MM.1S (cell line): ENCODE results near the gene CSNK1E.

ENCODE experiments used
- DNase-seq: peaks from one replicate; pipeline ENCODE4 v3.0.0-alpha.2; 2015
- H2AFZ ChIP-seq: fragments of 300-600 bp; sonication (generic); 2 replicates; pipeline ENCODE4 v1.6.0; 2016; ENCODE audit warnings: antibody characterized with exemption, low read length
- H3F3A ChIP-seq: fragments of 300-600 bp; sonication (generic); 2 replicates; pipeline ENCODE4 v1.6.1; 2016; ENCODE audit warnings: mild to moderate bottlenecking, antibody characterized with exemption, low read length, moderate library complexity, mixed read lengths; ENCODE audit not compliant: insufficient read depth
- H3K27ac ChIP-seq: fragments of 300-600 bp; sonication (generic); 2 replicates; pipeline ENCODE4 v1.5.1; 2016; ENCODE audit warnings: mild to moderate bottlenecking, low read length
- H3K27me3 ChIP-seq: fragments of 300-600 bp; sonication (generic); replicated peaks from 2 replicates; pipeline ENCODE4 v1.6.0; 2016; ENCODE audit warnings: low read length; ENCODE audit not compliant: insufficient read depth
- H3K36me3 ChIP-seq: fragments of 300-600 bp; sonication (generic); replicated peaks from 2 replicates; pipeline ENCODE4 v1.6.1; 2016; ENCODE audit warnings: mild to moderate bottlenecking, low read length, mixed read lengths; ENCODE audit not compliant: insufficient read depth
- H3K4me1 ChIP-seq: fragments of 300-600 bp; sonication (generic); 2 replicates; pipeline ENCODE4 v1.6.1; 2016; ENCODE audit warnings: low read length, mixed read lengths
- H3K4me2 ChIP-seq: fragments of 300-600 bp; sonication (generic); 2 replicates; pipeline ENCODE4 v1.6.0; 2016; ENCODE audit warnings: low read depth, low read length
- H3K4me3 ChIP-seq: fragments of 300-600 bp; sonication (generic); 2 replicates; pipeline ENCODE4 v1.5.1; 2016; ENCODE audit warnings: low read length, mixed read lengths
- H3K79me2 ChIP-seq: fragments of 300-600 bp; sonication (generic); 2 replicates; pipeline ENCODE4 v1.6.1; 2016; ENCODE audit warnings: mixed run types, low read length, mixed read lengths
- H3K9ac ChIP-seq: fragments of 300-600 bp; sonication (generic); 2 replicates; pipeline ENCODE4 v1.6.1; 2016; ENCODE audit warnings: low read length, mixed read lengths
- H3K9me2 ChIP-seq: fragments of 300-600 bp; sonication (generic); replicated peaks from 2 replicates; pipeline ENCODE4 v1.6.1; 2016; ENCODE audit warnings: mild to moderate bottlenecking, low read length, mixed read lengths; ENCODE audit not compliant: insufficient read depth
- H3K9me3 ChIP-seq: fragments of 300-600 bp; sonication (generic); replicated peaks from 2 replicates; pipeline ENCODE4 v1.6.1; 2016; ENCODE audit warnings: mild to moderate bottlenecking, low read length, mixed read lengths; ENCODE audit not compliant: insufficient read depth
- H4K20me1 ChIP-seq: fragments of 300-600 bp; sonication (generic); 2 replicates; pipeline ENCODE4 v1.6.1; 2016; ENCODE audit warnings: mild to moderate bottlenecking, low read length, moderate library complexity, mixed read lengths; ENCODE audit not compliant: insufficient read depth
- CTCF ChIP-seq: fragments of 300-600 bp; sonication (generic); IDR thresholded peaks from 2 replicates; pipeline ENCODE4 v1.5.1; 2016; ENCODE audit warnings: antibody characterized with exemption, low read length, mixed read lengths
- EZH2 ChIP-seq: fragments of 300-600 bp; sonication (generic); optimal IDR thresholded peaks from 2 replicates; pipeline ENCODE3; 2017; ENCODE audit warnings: low read depth, mild to moderate bottlenecking, antibody characterized with exemption, low read length, mixed read lengths
- EZH2phosphoT487 ChIP-seq: fragments of 300-600 bp; sonication (generic); IDR thresholded peaks from 2 replicates; pipeline ENCODE4 v1.6.1; 2018; ENCODE audit warnings: antibody characterized with exemption, low read length

CSNK1E gene

GRCh38 chr22:38273135-38273826 lies 44.0 kb downstream of the CSNK1E start:
- Histone ChIP-seq H2AFZ (peak overlapping the region; percentile 78), H3K79me2 (peaks cover 48% of the 10 kb centered on the region), H3K9me2 (no peaks in the 10 kb centered on the region), H4K20me1 (peaks cover 5% of the 10 kb centered on the region; the same call in 1 of the 2 replicates), H3K9ac (peak overlapping the region; percentile 71), H3K9me3 (no peaks in the 10 kb centered on the region), H3K36me3 (0 out of 2 replicates have a peak, but pooled peaks cover 12% of the 10 kb centered on the region), H3K4me3 (peak overlapping the region; percentile 62), H3K4me1 (peaks cover 49% of the 10 kb centered on the region), H3K27me3 (no peaks in the 10 kb centered on the region), H3K27ac (peak overlapping the region; percentile 25; the same call in 1 of the 2 replicates), H3K4me2 (peak overlapping the region; percentile 75), H3F3A (peaks cover 28% of the 10 kb centered on the region)
- TF ChIP-seq CTCF (no peak), EZH2phosphoT487 (no peak), EZH2 (no peak)
- DNase-seq, result no peak

DNA sequence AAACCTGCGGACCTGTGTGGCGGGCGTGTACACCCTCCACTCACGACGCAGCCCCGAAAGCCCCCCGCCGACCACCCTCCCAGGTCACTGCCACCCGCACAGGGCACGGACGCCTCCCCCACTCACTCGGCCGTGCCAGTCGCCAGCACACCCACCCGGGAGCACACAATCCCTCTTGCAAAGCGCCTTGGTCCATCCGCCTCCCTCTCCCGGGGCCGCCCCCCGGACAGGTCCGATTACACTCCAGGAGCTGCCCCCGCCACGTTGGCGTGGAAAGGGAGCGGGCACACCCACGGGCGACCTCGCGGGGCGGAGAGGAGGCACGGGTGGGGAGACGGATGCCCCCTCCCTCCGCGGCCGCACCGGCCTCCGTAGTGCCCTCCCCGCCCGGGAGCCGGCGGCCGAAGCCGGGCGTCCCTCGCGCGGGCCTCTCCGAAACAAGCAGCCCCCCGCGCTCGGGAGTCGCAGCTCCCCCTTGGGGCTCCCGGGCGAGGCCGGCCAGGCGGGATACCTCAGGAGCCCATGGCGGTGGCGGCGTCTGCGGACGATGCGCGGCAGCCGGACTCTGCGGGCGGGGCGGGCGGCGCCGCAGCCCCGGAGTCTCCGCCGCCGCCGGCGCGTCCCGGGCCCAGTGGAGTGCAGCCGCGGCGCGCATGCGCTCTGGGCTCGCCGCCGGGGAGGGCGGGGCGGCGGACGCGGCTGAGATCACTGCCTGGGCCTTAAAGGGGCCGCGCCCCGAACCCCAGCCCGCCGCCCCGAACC lies 44.7 kb downstream of the CSNK1E start, which contains the start of gene TMEM184B:
TMEM184B (minus strand) TSS at position 638 of the 762 bp plus-strand sequence. CDS start 25,049 bp downstream, outside the sequence.
- peak within 1 kb of the TSS; percentile 58; the same call in 1 of the 2 replicates for H3K27ac ChIP-seq
- TF ChIP-seq CTCF, result no peak
- no peak for TF ChIP-seq EZH2
- TF ChIP-seq EZH2phosphoT487, result no peak
- H3K9me3 ChIP-seq, result no peaks in the 10 kb centered on the region
- no peaks in the 10 kb centered on the region for H3K27me3 ChIP-seq
- H3K4me3 ChIP-seq, result peak within 1 kb of the TSS; percentile 99
- peaks cover 56% of the 10 kb centered on the region for H3K79me2 ChIP-seq
- H3K4me2 ChIP-seq, result peak within 1 kb of the TSS; percentile 97
- H3F3A ChIP-seq, result peaks cover 28% of the 10 kb centered on the region
- H3K4me1 ChIP-seq, result peaks cover 53% of the 10 kb centered on the region
- H3K9ac ChIP-seq, result peak within 1 kb of the TSS; percentile 91
- no peaks in the 10 kb centered on the region for H3K9me2 ChIP-seq
- peak within 1 kb of the TSS; percentile 78 for H2AFZ ChIP-seq
- 0 out of 2 replicates have a peak, but pooled peaks cover 12% of the 10 kb centered on the region for H3K36me3 ChIP-seq
- H4K20me1 ChIP-seq, result peaks cover 5% of the 10 kb centered on the region; the same call in 1 of the 2 replicates
- peak; percentile 86 for DNase-seq

DNA sequence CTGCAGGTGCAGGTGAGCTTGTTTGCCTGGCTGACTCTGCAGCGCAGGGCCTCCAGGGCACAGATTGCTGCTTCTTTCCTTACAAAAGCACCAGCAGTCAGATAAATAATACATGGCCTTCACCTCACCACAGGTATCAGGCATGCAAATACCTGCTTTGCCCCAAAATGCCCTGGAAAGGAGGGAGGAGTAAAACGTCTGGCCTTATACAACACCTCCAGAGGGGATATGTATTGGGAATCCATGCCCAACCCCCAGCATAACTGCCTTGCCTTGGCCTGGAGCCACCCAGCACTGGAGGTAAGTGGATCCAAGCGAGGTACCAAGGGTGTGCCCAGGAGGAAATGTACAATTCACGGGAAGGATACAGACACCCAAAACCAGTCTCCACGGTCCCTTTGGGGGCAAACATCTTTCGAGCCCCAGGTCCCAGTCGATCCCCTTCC lies 45.3 kb downstream of the CSNK1E start:
- DNase-seq, result peak; percentile 56
- Histone ChIP-seq H3K27ac (peak overlapping the region; percentile 58; the same call in 1 of the 2 replicates), H3K4me2 (peak overlapping the region; percentile 97), H2AFZ (no peak overlapping the region), H3K4me1 (peaks cover 50% of the 10 kb centered on the region), H3K79me2 (peaks cover 62% of the 10 kb centered on the region), H3K9me3 (no peaks in the 10 kb centered on the region), H4K20me1 (peaks cover 5% of the 10 kb centered on the region; the same call in 1 of the 2 replicates), H3K27me3 (no peaks in the 10 kb centered on the region), H3K36me3 (0 out of 2 replicates have a peak, but pooled peaks cover 12% of the 10 kb centered on the region), H3F3A (peaks cover 24% of the 10 kb centered on the region), H3K4me3 (peak overlapping the region; percentile 99), H3K9ac (peak overlapping the region; percentile 91), H3K9me2 (no peaks in the 10 kb centered on the region)
- TF ChIP-seq CTCF (no peak), EZH2phosphoT487 (no peak), EZH2 (no peak)
